Natural killer cell (primary cell): ENCODE results near the gene MYO19. TPM values are rescaled to one million over a fixed set of nuclear protein-coding genes. Genes with fewer than 3 reads are reported as not detected.
A peak's percentile ranks its signal among the peaks of the same experiment; 100 is the strongest.

Experiments used
- ATAC-seq, 3 donors: fragments of 150-1000 bp in 2 of 3; fragments of 200-7000 bp in 1 of 3; cut with Tn5 transposase; 1 replicate in 1 of 3; 2 replicates in 2 of 3; pipeline ENCODE4 v1.10.0; 2021; ENCODE audit warnings: mild to moderate bottlenecking in 2 of 3, moderate library complexity in 2 of 3
- DNase-seq, 2 donors: peaks; one replicate each; pipeline versions ENCODE4 v3.0.0 to v3.0.0-alpha.2; 2013 to 2021; ENCODE audit warnings: mixed read lengths in 1 of 2
- H3K27ac ChIP-seq: one replicate; pipeline ENCODE4 v1.5.1; 2013; ENCODE audit warnings: mild to moderate bottlenecking, low read length
- H3K27me3 ChIP-seq: one replicate; pipeline ENCODE4 v1.6.1; 2013; ENCODE audit warnings: low read length; ENCODE audit not compliant: control insufficient read depth, insufficient read depth
- H3K36me3 ChIP-seq: one replicate; pipeline ENCODE4 v1.6.1; 2013; ENCODE audit warnings: low read length; ENCODE audit not compliant: control insufficient read depth, insufficient read depth
- H3K4me1 ChIP-seq: one replicate; pipeline ENCODE4 v1.6.1; 2013; ENCODE audit warnings: low read length; ENCODE audit not compliant: control insufficient read depth, insufficient read depth
- H3K4me3 ChIP-seq: one replicate; pipeline ENCODE4 v1.5.1; 2013; ENCODE audit warnings: low read length
- H3K9me3 ChIP-seq: one replicate; pipeline ENCODE4 v1.6.1; 2013; ENCODE audit warnings: low read length; ENCODE audit not compliant: control insufficient read depth, insufficient read depth
- H3K27ac Mint-ChIP-seq, 2 donors: one replicate each; pipeline ENCODE4 v1.8.0; 2022; ENCODE audit warnings: mild to moderate bottlenecking in 2 of 2, mixed read lengths in 2 of 2, moderate library complexity in 1 of 2
- H3K27me3 Mint-ChIP-seq, 2 donors: one replicate each; pipeline ENCODE4 v1.8.0; 2022; ENCODE audit warnings: low read depth in 2 of 2, mixed read lengths in 2 of 2
- H3K36me3 Mint-ChIP-seq: one replicate; pipeline ENCODE4 v1.8.0; 2022; ENCODE audit warnings: mixed read lengths
- H3K4me1 Mint-ChIP-seq, 2 donors: one replicate each; pipeline ENCODE4 v1.8.0; 2022; ENCODE audit warnings: mixed read lengths in 2 of 2
- H3K4me3 Mint-ChIP-seq: one replicate; pipeline ENCODE4 v1.8.0; 2022; ENCODE audit warnings: mild to moderate bottlenecking, moderate library complexity, mixed read lengths
- H3K9me3 Mint-ChIP-seq, 2 donors: one replicate each; pipeline ENCODE4 v1.8.0; 2022; ENCODE audit warnings: mixed read lengths in 2 of 2
- CTCF ChIP-seq: fragments of 200-600 bp; IDR thresholded peaks from one replicate; pipeline ENCODE4 v1.8.0; 2022; ENCODE audit warnings: antibody characterized with exemption
- WGBS: methylation state at CpG from one replicate; pipeline ENCODE4 v1.1.7; 2013; ENCODE audit warnings: missing lambda C conversion rate; ENCODE audit not compliant: insufficient coverage; 5-methylcytosine and 5-hydroxymethylcytosine counted together
- intact Hi-C: fragments of 100-400 bp; cut with micrococcal nuclease; formaldehyde crosslinking; loops from one replicate; pipeline ENCODE4 v1.14.2; 2022
- total RNA-seq, 4 donors: library from RNA; stranded (reverse); fragments of 120-200 nt in 1 of 4; gene quantifications; one replicate each; pipeline versions ENCODE4 v1.2.3 to v1.2.4, GENCODE V29; 2013 to 2022

The MYO19 gene
- total RNA-seq, 3 donors from 2014 or later (not counting 1 experiment from before 2014, with no cell fraction given): 84.2 to 119 (median 104) TPM

- no peak overlapping the region for H3K27ac ChIP-seq
- no peak for DNase-seq
- H3K9me3 Mint-ChIP-seq: no peaks in the 10 kb centered on the region
- H3K9me3 ChIP-seq: no peaks in the 10 kb centered on the region
- H3K4me1 Mint-ChIP-seq: peaks cover 16 to 43% of the 10 kb centered on the region in 2 donors
- peaks cover 8% of the 10 kb centered on the region for H3K36me3 Mint-ChIP-seq
- H3K27me3 ChIP-seq: no peaks in the 10 kb centered on the region
- WGBS: 100% methylated on average over 2 of the region's 2 CpGs
- peaks cover 42% of the 10 kb centered on the region for H3K36me3 ChIP-seq
- no peak overlapping the region for H3K4me3 ChIP-seq
- no peak overlapping the region for H3K27ac Mint-ChIP-seq
- H3K27me3 Mint-ChIP-seq: no peaks in the 10 kb centered on the region
- TF ChIP-seq CTCF: no peak
- no peak for ATAC-seq
- no peaks in the 10 kb centered on the region for H3K4me1 ChIP-seq
- intact Hi-C loops: no loop called here
- H3K4me3 Mint-ChIP-seq: no peak overlapping the region
Measured at GRCh38 chr17:36576793-36577192, 42.1 kb upstream of the MYO19 start.

GRCh38 chr17:36575028-36575427, 40.4 kb upstream of the MYO19 start:
- Histone ChIP-seq H3K9me3 (no peaks in the 10 kb centered on the region), H3K27me3 (no peaks in the 10 kb centered on the region), H3K4me1 (no peaks in the 10 kb centered on the region), H3K36me3 (peaks cover 37% of the 10 kb centered on the region), H3K27ac (no peak overlapping the region), H3K4me3 (no peak overlapping the region)
- ATAC-seq (no peak), DNase-seq (no peak)
- intact Hi-C loops: no loop called here
- Mint-ChIP-seq H3K36me3 (peaks cover 8% of the 10 kb centered on the region), H3K4me3 (no peak overlapping the region), H3K27me3 (no peaks in the 10 kb centered on the region), H3K27ac (peak overlapping the region in 1 of 2 donors; percentile 29), H3K9me3 (no peaks in the 10 kb centered on the region), H3K4me1 (peaks cover 16 to 43% of the 10 kb centered on the region in 2 donors)
- WGBS: 98% methylated on average over 12 of the region's 12 CpGs
- no peak for TF ChIP-seq CTCF

- ATAC-seq (no peak), DNase-seq (no peak)
- Mint-ChIP-seq H3K27ac (peak overlapping the region; percentile 8 to 53), H3K4me1 (peaks cover 19 to 23% of the 10 kb centered on the region in 2 donors), H3K36me3 (no peaks in the 10 kb centered on the region), H3K27me3 (no peaks in the 10 kb centered on the region), H3K4me3 (no peak overlapping the region), H3K9me3 (no peaks in the 10 kb centered on the region)
- no peak overlapping the region for H3K27ac ChIP-seq
- WGBS: 98% methylated on average over 3 of the region's 4 CpGs
- H3K4me1 ChIP-seq: no peaks in the 10 kb centered on the region
- no peak for TF ChIP-seq CTCF
- H3K9me3 ChIP-seq: no peaks in the 10 kb centered on the region
- H3K4me3 ChIP-seq: no peak overlapping the region
- H3K36me3 ChIP-seq: peaks cover 66% of the 10 kb centered on the region
- intact Hi-C loops: no loop called here
- no peaks in the 10 kb centered on the region for H3K27me3 ChIP-seq
Measured at GRCh38 chr17:36566081-36566480, 31.4 kb upstream of the MYO19 start.

GRCh38 chr17:36553459-36553858, 18.8 kb upstream of the MYO19 start:
- Histone ChIP-seq H3K27ac (no peak overlapping the region), H3K27me3 (no peaks in the 10 kb centered on the region), H3K36me3 (peaks cover 32% of the 10 kb centered on the region), H3K9me3 (no peaks in the 10 kb centered on the region), H3K4me3 (no peak overlapping the region), H3K4me1 (peaks cover 28% of the 10 kb centered on the region)
- peaks cover 10% of the 10 kb centered on the region for H3K36me3 Mint-ChIP-seq
- TF ChIP-seq CTCF: no peak
- peaks cover 42 to 50% of the 10 kb centered on the region in 2 donors for H3K4me1 Mint-ChIP-seq
- intact Hi-C loops: no loop called here
- no peaks in the 10 kb centered on the region for H3K27me3 Mint-ChIP-seq
- DNase-seq: peak in 1 of 2 donors; percentile 41
- WGBS: 34% methylated on average over 2 of the region's 3 CpGs
- H3K4me3 Mint-ChIP-seq: no peak overlapping the region
- ATAC-seq: no peak
- H3K9me3 Mint-ChIP-seq: no peaks in the 10 kb centered on the region
- peak overlapping the region; percentile 35 to 64 for H3K27ac Mint-ChIP-seq
